Measurements from ENCODE around the gene TMCO6. TPM values are rescaled to one million over a fixed set of nuclear protein-coding genes. Genes with fewer than 3 reads are reported as not detected.

The TMCO6 gene
- polyA plus RNA-seq, 1 donor from 2014 or later: 23.5 TPM

GRCh38 chr5:140605879-140606278, 33.4 kb upstream of the TMCO6 start:
- no peak overlapping the region for H3K4me3 ChIP-seq (ENCODE audit: low read length)
- H3K27me3 ChIP-seq (ENCODE audit: insufficient read depth, low read depth, low read length): no peaks in the 10 kb centered on the region
- no peaks in the 10 kb centered on the region for H3K36me3 ChIP-seq (ENCODE audit: insufficient read depth, low read length)
- TF ChIP-seq EP300 (conservative IDR thresholded peaks at IDR 0.05; ENCODE audit: poor library complexity, severe bottlenecking) (no peak), POLR2AphosphoS5 (IDR thresholded peaks at IDR 0.05) (no peak), REST (IDR thresholded peaks at IDR 0.05; ENCODE audit: borderline replicate concordance) (no peak), MXI1 (conservative IDR thresholded peaks at IDR 0.05; ENCODE audit: poor library complexity, severe bottlenecking) (no peak), RAD21 (conservative IDR thresholded peaks at IDR 0.05) (no peak), TAF1 (IDR thresholded peaks at IDR 0.05; ENCODE audit: low read depth) (no peak), EZH2 (IDR thresholded peaks at IDR 0.05; ENCODE audit: borderline replicate concordance, insufficient read depth, low read length, poor library complexity, severe bottlenecking) (no peak), SMC3 (conservative IDR thresholded peaks at IDR 0.05; ENCODE audit: poor library complexity) (no peak)
- TF ChIP-seq, protein P1, sequence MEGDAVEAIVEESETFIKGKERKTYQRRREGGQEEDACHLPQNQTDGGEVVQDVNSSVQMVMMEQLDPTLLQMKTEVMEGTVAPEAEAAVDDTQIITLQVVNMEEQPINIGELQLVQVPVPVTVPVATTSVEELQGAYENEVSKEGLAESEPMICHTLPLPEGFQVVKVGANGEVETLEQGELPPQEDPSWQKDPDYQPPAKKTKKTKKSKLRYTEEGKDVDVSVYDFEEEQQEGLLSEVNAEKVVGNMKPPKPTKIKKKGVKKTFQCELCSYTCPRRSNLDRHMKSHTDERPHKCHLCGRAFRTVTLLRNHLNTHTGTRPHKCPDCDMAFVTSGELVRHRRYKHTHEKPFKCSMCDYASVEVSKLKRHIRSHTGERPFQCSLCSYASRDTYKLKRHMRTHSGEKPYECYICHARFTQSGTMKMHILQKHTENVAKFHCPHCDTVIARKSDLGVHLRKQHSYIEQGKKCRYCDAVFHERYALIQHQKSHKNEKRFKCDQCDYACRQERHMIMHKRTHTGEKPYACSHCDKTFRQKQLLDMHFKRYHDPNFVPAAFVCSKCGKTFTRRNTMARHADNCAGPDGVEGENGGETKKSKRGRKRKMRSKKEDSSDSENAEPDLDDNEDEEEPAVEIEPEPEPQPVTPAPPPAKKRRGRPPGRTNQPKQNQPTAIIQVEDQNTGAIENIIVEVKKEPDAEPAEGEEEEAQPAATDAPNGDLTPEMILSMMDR (IDR thresholded peaks at IDR 0.05; ENCODE audit: poor library complexity, severe bottlenecking): no peak
- no peaks in the 10 kb centered on the region for H3F3A ChIP-seq (ENCODE audit: insufficient read depth, low read length, poor library complexity, severe bottlenecking)
- H3K4me2 ChIP-seq (ENCODE audit: low read length): no peak overlapping the region
- no peaks in the 10 kb centered on the region for H3K9me2 ChIP-seq (ENCODE audit: insufficient read depth, low read length)
- H3K79me2 ChIP-seq (replicated peaks; ENCODE audit: insufficient read depth, low read length): no peaks in the 10 kb centered on the region
- no peak overlapping the region for H3K27ac ChIP-seq (ENCODE audit: low read length)
- H2AFZ ChIP-seq (ENCODE audit: low read depth, low read length): no peak overlapping the region
- H4K20me1 ChIP-seq (ENCODE audit: insufficient read depth): no peaks in the 10 kb centered on the region
- H3K9ac ChIP-seq (ENCODE audit: low read length): no peak overlapping the region
- no peaks in the 10 kb centered on the region for H3K9me3 ChIP-seq (ENCODE audit: low read length)

DNA sequence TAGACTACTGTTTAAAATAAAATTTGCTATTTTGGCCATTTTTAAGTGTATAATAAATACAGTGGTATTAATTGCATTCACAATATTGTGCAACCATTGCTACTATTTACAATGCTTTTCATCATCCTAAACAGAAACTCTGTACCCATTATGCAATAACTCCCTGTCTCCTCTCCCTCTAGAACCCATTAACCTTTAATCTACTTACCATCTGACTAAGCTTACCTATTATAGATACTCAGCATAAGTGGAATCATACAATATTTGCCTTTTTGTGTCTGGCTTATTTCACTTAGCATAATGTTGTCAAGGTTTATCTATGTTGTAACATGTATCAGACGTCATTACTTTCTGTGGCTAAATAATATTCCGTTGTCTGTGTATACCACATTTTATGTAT, 32.2 kb upstream of the TMCO6 start:
- no peaks in the 10 kb centered on the region for H3K79me2 ChIP-seq (replicated peaks; ENCODE audit: insufficient read depth, low read length)
- TF ChIP-seq POLR2AphosphoS5 (IDR thresholded peaks at IDR 0.05): no peak
- TF ChIP-seq REST (IDR thresholded peaks at IDR 0.05; ENCODE audit: borderline replicate concordance): no peak
- no peak for TF ChIP-seq MXI1 (conservative IDR thresholded peaks at IDR 0.05; ENCODE audit: poor library complexity, severe bottlenecking)
- TF ChIP-seq, protein P1 (IDR thresholded peaks at IDR 0.05; ENCODE audit: poor library complexity, severe bottlenecking): no peak
- TF ChIP-seq EZH2 (IDR thresholded peaks at IDR 0.05; ENCODE audit: borderline replicate concordance, insufficient read depth, low read length, poor library complexity, severe bottlenecking): no peak
- no peak for TF ChIP-seq TAF1 (IDR thresholded peaks at IDR 0.05; ENCODE audit: low read depth)
- TF ChIP-seq EP300 (conservative IDR thresholded peaks at IDR 0.05; ENCODE audit: poor library complexity, severe bottlenecking): no peak
- no peak for TF ChIP-seq SMC3 (conservative IDR thresholded peaks at IDR 0.05; ENCODE audit: poor library complexity)
- TF ChIP-seq RAD21 (conservative IDR thresholded peaks at IDR 0.05): no peak
- H3K9ac ChIP-seq (ENCODE audit: low read length): no peak overlapping the region
- no peak overlapping the region for H2AFZ ChIP-seq (ENCODE audit: low read depth, low read length)
- H4K20me1 ChIP-seq (ENCODE audit: insufficient read depth): no peaks in the 10 kb centered on the region
- H3K9me3 ChIP-seq (ENCODE audit: low read length): no peaks in the 10 kb centered on the region
- no peaks in the 10 kb centered on the region for H3K36me3 ChIP-seq (ENCODE audit: insufficient read depth, low read length)
- no peaks in the 10 kb centered on the region for H3K9me2 ChIP-seq (ENCODE audit: insufficient read depth, low read length)
- no peak overlapping the region for H3K4me2 ChIP-seq (ENCODE audit: low read length)
- H3F3A ChIP-seq (ENCODE audit: insufficient read depth, low read length, poor library complexity, severe bottlenecking): no peaks in the 10 kb centered on the region
- H3K4me3 ChIP-seq (ENCODE audit: low read length): no peak overlapping the region
- H3K27me3 ChIP-seq (ENCODE audit: insufficient read depth, low read depth, low read length): no peaks in the 10 kb centered on the region
- no peak overlapping the region for H3K27ac ChIP-seq (ENCODE audit: low read length)

All from neural cell (in vitro differentiated cells).